ENCODE data around the gene TRIP10.

DNA sequence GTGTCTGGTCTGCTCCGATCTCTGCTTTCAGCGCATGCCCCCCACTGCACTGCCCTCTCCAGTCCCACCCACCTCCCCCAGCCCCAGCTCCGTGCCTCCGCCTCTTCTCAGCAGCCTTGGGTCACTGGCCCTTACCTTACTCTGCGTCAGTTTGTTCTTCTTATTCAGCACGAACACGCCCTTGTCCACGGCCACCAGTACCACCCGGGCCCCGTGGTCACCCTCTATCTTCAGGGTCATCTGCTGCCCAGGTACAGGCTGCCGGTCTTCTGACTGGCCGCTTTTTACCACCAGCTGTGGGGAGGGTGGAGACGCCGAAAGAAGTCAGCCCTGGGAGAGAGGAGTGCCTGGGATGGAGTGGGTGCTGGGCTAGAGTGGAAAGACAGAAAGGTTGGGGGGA, 29.9 kb upstream of the TRIP10 start:
- TF ChIP-seq, protein P1, sequence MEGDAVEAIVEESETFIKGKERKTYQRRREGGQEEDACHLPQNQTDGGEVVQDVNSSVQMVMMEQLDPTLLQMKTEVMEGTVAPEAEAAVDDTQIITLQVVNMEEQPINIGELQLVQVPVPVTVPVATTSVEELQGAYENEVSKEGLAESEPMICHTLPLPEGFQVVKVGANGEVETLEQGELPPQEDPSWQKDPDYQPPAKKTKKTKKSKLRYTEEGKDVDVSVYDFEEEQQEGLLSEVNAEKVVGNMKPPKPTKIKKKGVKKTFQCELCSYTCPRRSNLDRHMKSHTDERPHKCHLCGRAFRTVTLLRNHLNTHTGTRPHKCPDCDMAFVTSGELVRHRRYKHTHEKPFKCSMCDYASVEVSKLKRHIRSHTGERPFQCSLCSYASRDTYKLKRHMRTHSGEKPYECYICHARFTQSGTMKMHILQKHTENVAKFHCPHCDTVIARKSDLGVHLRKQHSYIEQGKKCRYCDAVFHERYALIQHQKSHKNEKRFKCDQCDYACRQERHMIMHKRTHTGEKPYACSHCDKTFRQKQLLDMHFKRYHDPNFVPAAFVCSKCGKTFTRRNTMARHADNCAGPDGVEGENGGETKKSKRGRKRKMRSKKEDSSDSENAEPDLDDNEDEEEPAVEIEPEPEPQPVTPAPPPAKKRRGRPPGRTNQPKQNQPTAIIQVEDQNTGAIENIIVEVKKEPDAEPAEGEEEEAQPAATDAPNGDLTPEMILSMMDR (IDR thresholded peaks at IDR 0.05), result no peak
- TF ChIP-seq POLR2A (IDR thresholded peaks at IDR 0.05), result no peak
- TF ChIP-seq POLR2AphosphoS5 (IDR thresholded peaks at IDR 0.05), result no peak
